Effector memory CD8-positive, alpha-beta T cell (primary cell): ENCODE data around the gene PDHX.
A peak's percentile ranks its signal among the peaks of the same experiment; 100 is the strongest.

ENCODE experiments used
- ATAC-seq: fragments of 150-1000 bp; cut with Tn5 transposase; replicated peaks from 2 replicates; pipeline ENCODE4 v1.10.0; 2021; ENCODE audit warnings: mild to moderate bottlenecking, moderate library complexity
- DNase-seq, 3 experiments: peaks; one replicate each; pipeline ENCODE4 v3.0.0; 2021
- H3K27ac Mint-ChIP-seq, 2 donors: one replicate each; pipeline ENCODE4 v1.8.0; 2022; ENCODE audit warnings: mild to moderate bottlenecking in 2 of 2, mixed read lengths in 2 of 2, moderate library complexity in 2 of 2
- H3K27me3 Mint-ChIP-seq, 2 donors: one replicate each; pipeline ENCODE4 v1.8.0; 2022; ENCODE audit warnings: mixed read lengths in 2 of 2
- H3K36me3 Mint-ChIP-seq: one replicate; pipeline ENCODE4 v1.8.0; 2022; ENCODE audit warnings: mild to moderate bottlenecking, moderate library complexity, mixed read lengths; ENCODE audit not compliant: insufficient read depth
- H3K4me1 Mint-ChIP-seq, 2 donors: one replicate each; pipeline ENCODE4 v1.8.0; 2022; ENCODE audit warnings: low read depth in 2 of 2, mixed read lengths in 2 of 2
- H3K4me3 Mint-ChIP-seq, 2 donors: one replicate each; pipeline ENCODE4 v1.8.0; 2022; ENCODE audit warnings: mild to moderate bottlenecking in 2 of 2, mixed read lengths in 2 of 2, moderate library complexity in 2 of 2
- H3K9me3 Mint-ChIP-seq, 2 donors: one replicate each; pipeline ENCODE4 v1.8.0; 2022; ENCODE audit warnings: mixed read lengths in 2 of 2

PDHX gene

GRCh38 chr11:34941688-34942087, 25.3 kb downstream of the PDHX start:
- Mint-ChIP-seq H3K27ac (no peak overlapping the region), H3K4me1 (peaks cover 6 to 24% of the 10 kb centered on the region in 2 donors), H3K4me3 (no peak overlapping the region), H3K27me3 (no peaks in the 10 kb centered on the region), H3K36me3 (no peaks in the 10 kb centered on the region), H3K9me3 (no peaks in the 10 kb centered on the region)
- DNase-seq, result no peak
- no peak for ATAC-seq

- Mint-ChIP-seq H3K9me3 (no peaks in the 10 kb centered on the region), H3K27ac (no peak overlapping the region), H3K27me3 (no peaks in the 10 kb centered on the region), H3K36me3 (peaks cover 3% of the 10 kb centered on the region), H3K4me3 (no peak overlapping the region), H3K4me1 (peaks cover 0 to 13% of the 10 kb centered on the region in 2 donors)
- ATAC-seq (no peak), DNase-seq (no peak)
Observed at GRCh38 chr11:34944692-34945091, 28.3 kb downstream of the PDHX start.

- H3K27me3 Mint-ChIP-seq, result no peaks in the 10 kb centered on the region
- no peak for ATAC-seq
- no peak overlapping the region for H3K27ac Mint-ChIP-seq
- no peaks in the 10 kb centered on the region for H3K9me3 Mint-ChIP-seq
- DNase-seq, result no peak
- no peak overlapping the region for H3K4me3 Mint-ChIP-seq
- H3K36me3 Mint-ChIP-seq, result peaks cover 3% of the 10 kb centered on the region
- H3K4me1 Mint-ChIP-seq, result peaks cover 0 to 4% of the 10 kb centered on the region in 2 donors
Observed at GRCh38 chr11:34948696-34949095, 32.3 kb downstream of the PDHX start.

- ATAC-seq, result no peak
- Mint-ChIP-seq H3K27me3 (no peaks in the 10 kb centered on the region), H3K36me3 (no peaks in the 10 kb centered on the region), H3K27ac (no peak overlapping the region), H3K4me3 (no peak overlapping the region), H3K9me3 (no peaks in the 10 kb centered on the region), H3K4me1 (no peaks in the 10 kb centered on the region)
- DNase-seq, result no peak
Observed at GRCh38 chr11:34953955-34954354, 37.5 kb downstream of the PDHX start.

GRCh38 chr11:34957206-34957605, 40.8 kb downstream of the PDHX start:
- ATAC-seq (no peak), DNase-seq (no peak)
- Mint-ChIP-seq H3K27me3 (no peaks in the 10 kb centered on the region), H3K4me1 (no peaks in the 10 kb centered on the region), H3K9me3 (no peaks in the 10 kb centered on the region), H3K4me3 (no peak overlapping the region), H3K36me3 (no peaks in the 10 kb centered on the region), H3K27ac (no peak overlapping the region)

- Mint-ChIP-seq H3K27ac (no peak overlapping the region), H3K9me3 (no peaks in the 10 kb centered on the region), H3K36me3 (no peaks in the 10 kb centered on the region), H3K4me3 (no peak overlapping the region), H3K27me3 (no peaks in the 10 kb centered on the region), H3K4me1 (no peaks in the 10 kb centered on the region)
- no peak for ATAC-seq
- DNase-seq, result no peak
Observed at GRCh38 chr11:34957606-34958005, 41.2 kb downstream of the PDHX start.

- H3K9me3 Mint-ChIP-seq, result no peaks in the 10 kb centered on the region
- ATAC-seq (no peak), DNase-seq (no peak)
- no peak overlapping the region for H3K27ac Mint-ChIP-seq
- no peak overlapping the region for H3K4me3 Mint-ChIP-seq
- H3K36me3 Mint-ChIP-seq, result no peaks in the 10 kb centered on the region
- no peaks in the 10 kb centered on the region for H3K4me1 Mint-ChIP-seq
- no peaks in the 10 kb centered on the region for H3K27me3 Mint-ChIP-seq
Observed at GRCh38 chr11:34959770-34960169, 43.4 kb downstream of the PDHX start.

- no peak overlapping the region for H3K4me3 Mint-ChIP-seq
- H3K9me3 Mint-ChIP-seq, result no peaks in the 10 kb centered on the region
- no peaks in the 10 kb centered on the region for H3K36me3 Mint-ChIP-seq
- H3K4me1 Mint-ChIP-seq, result no peaks in the 10 kb centered on the region
- no peak overlapping the region for H3K27ac Mint-ChIP-seq
- H3K27me3 Mint-ChIP-seq, result no peaks in the 10 kb centered on the region
- DNase-seq (no peak), ATAC-seq (no peak)
Observed at GRCh38 chr11:34960277-34960676, 43.9 kb downstream of the PDHX start.

GRCh38 chr11:34962034-34962433, 45.6 kb downstream of the PDHX start:
- Mint-ChIP-seq H3K4me3 (no peak overlapping the region), H3K9me3 (no peaks in the 10 kb centered on the region), H3K27ac (peak overlapping the region in 1 of 2 donors; percentile 9), H3K4me1 (no peaks in the 10 kb centered on the region), H3K27me3 (no peaks in the 10 kb centered on the region), H3K36me3 (peaks cover 8% of the 10 kb centered on the region)
- no peak for ATAC-seq
- DNase-seq, result no peak

- Mint-ChIP-seq H3K27me3 (no peaks in the 10 kb centered on the region), H3K27ac (no peak overlapping the region), H3K4me3 (no peak overlapping the region), H3K36me3 (peaks cover 16% of the 10 kb centered on the region), H3K9me3 (no peaks in the 10 kb centered on the region), H3K4me1 (no peaks in the 10 kb centered on the region)
- ATAC-seq (no peak), DNase-seq (no peak)
Observed at GRCh38 chr11:34963351-34963750, 46.9 kb downstream of the PDHX start.

GRCh38 chr11:34964610-34965331, 48.4 kb downstream of the PDHX start:
- H3K27ac Mint-ChIP-seq, result no peak overlapping the region
- H3K27me3 Mint-ChIP-seq, result no peaks in the 10 kb centered on the region
- no peaks in the 10 kb centered on the region for H3K4me1 Mint-ChIP-seq
- no peak for DNase-seq
- H3K9me3 Mint-ChIP-seq, result no peaks in the 10 kb centered on the region
- ATAC-seq, result no peak
- peaks cover 16% of the 10 kb centered on the region for H3K36me3 Mint-ChIP-seq
- no peak overlapping the region for H3K4me3 Mint-ChIP-seq

GRCh38 chr11:34968862-34969261, 52.4 kb downstream of the PDHX start:
- Mint-ChIP-seq H3K36me3 (peaks cover 44% of the 10 kb centered on the region), H3K9me3 (no peaks in the 10 kb centered on the region), H3K4me1 (no peaks in the 10 kb centered on the region), H3K4me3 (no peak overlapping the region), H3K27ac (no peak overlapping the region), H3K27me3 (no peaks in the 10 kb centered on the region)
- no peak for DNase-seq
- no peak for ATAC-seq

GRCh38 chr11:34970033-34970432, 53.6 kb downstream of the PDHX start:
- no peaks in the 10 kb centered on the region for H3K9me3 Mint-ChIP-seq
- no peaks in the 10 kb centered on the region for H3K4me1 Mint-ChIP-seq
- ATAC-seq (no peak), DNase-seq (no peak)
- peaks cover 49% of the 10 kb centered on the region for H3K36me3 Mint-ChIP-seq
- H3K27ac Mint-ChIP-seq, result peak overlapping the region in 1 of 2 donors; percentile 47
- H3K27me3 Mint-ChIP-seq, result no peaks in the 10 kb centered on the region
- no peak overlapping the region for H3K4me3 Mint-ChIP-seq

GRCh38 chr11:34970480-34970879, 54.1 kb downstream of the PDHX start:
- DNase-seq (no peak), ATAC-seq (no peak)
- H3K4me1 Mint-ChIP-seq, result no peaks in the 10 kb centered on the region
- H3K27ac Mint-ChIP-seq, result no peak overlapping the region
- no peaks in the 10 kb centered on the region for H3K9me3 Mint-ChIP-seq
- no peak overlapping the region for H3K4me3 Mint-ChIP-seq
- peaks cover 52% of the 10 kb centered on the region for H3K36me3 Mint-ChIP-seq
- no peaks in the 10 kb centered on the region for H3K27me3 Mint-ChIP-seq

GRCh38 chr11:34971928-34972327, 55.5 kb downstream of the PDHX start:
- DNase-seq, result no peak
- no peaks in the 10 kb centered on the region for H3K4me1 Mint-ChIP-seq
- no peak for ATAC-seq
- H3K4me3 Mint-ChIP-seq, result no peak overlapping the region
- no peaks in the 10 kb centered on the region for H3K27me3 Mint-ChIP-seq
- H3K36me3 Mint-ChIP-seq, result peaks cover 45% of the 10 kb centered on the region
- no peak overlapping the region for H3K27ac Mint-ChIP-seq
- no peaks in the 10 kb centered on the region for H3K9me3 Mint-ChIP-seq
